ENCODE data around the gene CPNE5.

Gene CPNE5

DNA sequence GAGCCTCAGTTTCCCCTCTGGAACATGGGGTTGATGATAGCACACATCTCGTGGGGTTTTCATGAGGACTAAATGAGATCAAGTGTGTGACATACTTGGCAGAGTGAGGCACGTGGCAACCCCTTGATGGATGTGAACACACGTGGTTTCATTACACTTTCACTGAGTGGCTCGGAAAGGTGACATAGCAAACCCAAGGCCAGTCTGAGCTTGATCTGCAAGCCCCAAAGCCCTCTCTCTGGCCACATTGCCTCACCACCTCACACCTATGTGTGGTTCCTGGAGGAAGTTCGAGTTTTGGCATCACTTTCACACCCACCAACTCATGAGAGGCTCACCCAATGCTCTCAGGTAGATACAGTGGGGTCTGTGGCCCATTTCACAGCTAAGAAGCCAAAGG, 60.0 kb downstream of the CPNE5 start:
- Histone ChIP-seq H3K27ac (ENCODE audit: low read length) (no peak overlapping the region), H3K79me2 (ENCODE audit: low read length) (no peaks in the 10 kb centered on the region), H3K4me3 (ENCODE audit: low read length) (no peak overlapping the region), H3K27me3 (replicated peaks; ENCODE audit: insufficient read depth, low read length) (no peaks in the 10 kb centered on the region; the same call in 1 of the 2 replicates), H3K36me3 (replicated peaks; ENCODE audit: insufficient read depth, low read length) (no peaks in the 10 kb centered on the region), H3K9me3 (replicated peaks; ENCODE audit: insufficient read depth, low read length) (no peaks in the 10 kb centered on the region), H3K4me2 (ENCODE audit: low read depth, low read length) (no peak overlapping the region), H3K9me2 (replicated peaks; ENCODE audit: insufficient read depth, low read length) (no peaks in the 10 kb centered on the region), H3K4me1 (ENCODE audit: low read length) (no peaks in the 10 kb centered on the region), H3K9ac (ENCODE audit: low read length) (no peak overlapping the region), H3F3A (ENCODE audit: insufficient read depth, low read length) (no peaks in the 10 kb centered on the region), H2AFZ (ENCODE audit: low read length) (no peak overlapping the region), H4K20me1 (ENCODE audit: insufficient read depth, low read length) (no peaks in the 10 kb centered on the region)
- TF ChIP-seq, protein P1, sequence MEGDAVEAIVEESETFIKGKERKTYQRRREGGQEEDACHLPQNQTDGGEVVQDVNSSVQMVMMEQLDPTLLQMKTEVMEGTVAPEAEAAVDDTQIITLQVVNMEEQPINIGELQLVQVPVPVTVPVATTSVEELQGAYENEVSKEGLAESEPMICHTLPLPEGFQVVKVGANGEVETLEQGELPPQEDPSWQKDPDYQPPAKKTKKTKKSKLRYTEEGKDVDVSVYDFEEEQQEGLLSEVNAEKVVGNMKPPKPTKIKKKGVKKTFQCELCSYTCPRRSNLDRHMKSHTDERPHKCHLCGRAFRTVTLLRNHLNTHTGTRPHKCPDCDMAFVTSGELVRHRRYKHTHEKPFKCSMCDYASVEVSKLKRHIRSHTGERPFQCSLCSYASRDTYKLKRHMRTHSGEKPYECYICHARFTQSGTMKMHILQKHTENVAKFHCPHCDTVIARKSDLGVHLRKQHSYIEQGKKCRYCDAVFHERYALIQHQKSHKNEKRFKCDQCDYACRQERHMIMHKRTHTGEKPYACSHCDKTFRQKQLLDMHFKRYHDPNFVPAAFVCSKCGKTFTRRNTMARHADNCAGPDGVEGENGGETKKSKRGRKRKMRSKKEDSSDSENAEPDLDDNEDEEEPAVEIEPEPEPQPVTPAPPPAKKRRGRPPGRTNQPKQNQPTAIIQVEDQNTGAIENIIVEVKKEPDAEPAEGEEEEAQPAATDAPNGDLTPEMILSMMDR (IDR thresholded peaks at IDR 0.05; ENCODE audit: low read length): no peak
- TF ChIP-seq EZH2 (optimal IDR thresholded peaks at IDR 0.05; ENCODE audit: low read depth, low read length) (no peak), EZH2phosphoT487 (IDR thresholded peaks at IDR 0.05; ENCODE audit: low read length) (no peak)
- DNase-seq: no peak

- no peaks in the 10 kb centered on the region for H3K79me2 ChIP-seq (ENCODE audit: low read length)
- H3K4me3 ChIP-seq (ENCODE audit: low read length): no peak overlapping the region
- DNase-seq: no peak
- no peaks in the 10 kb centered on the region for H3K4me1 ChIP-seq (ENCODE audit: low read length)
- no peak overlapping the region for H2AFZ ChIP-seq (ENCODE audit: low read length)
- H3K9me3 ChIP-seq (replicated peaks; ENCODE audit: insufficient read depth, low read length): no peaks in the 10 kb centered on the region
- no peak overlapping the region for H3K9ac ChIP-seq (ENCODE audit: low read length)
- H3K9me2 ChIP-seq (replicated peaks; ENCODE audit: insufficient read depth, low read length): no peaks in the 10 kb centered on the region
- no peaks in the 10 kb centered on the region for H3K36me3 ChIP-seq (replicated peaks; ENCODE audit: insufficient read depth, low read length)
- no peaks in the 10 kb centered on the region for H4K20me1 ChIP-seq (ENCODE audit: insufficient read depth, low read length)
- TF ChIP-seq EZH2phosphoT487 (IDR thresholded peaks at IDR 0.05; ENCODE audit: low read length): no peak
- TF ChIP-seq, protein P1 (IDR thresholded peaks at IDR 0.05; ENCODE audit: low read length): no peak
- no peak for TF ChIP-seq EZH2 (optimal IDR thresholded peaks at IDR 0.05; ENCODE audit: low read depth, low read length)
- H3K4me2 ChIP-seq (ENCODE audit: low read depth, low read length): no peak overlapping the region
- no peaks in the 10 kb centered on the region for H3F3A ChIP-seq (ENCODE audit: insufficient read depth, low read length)
- H3K27ac ChIP-seq (ENCODE audit: low read length): no peak overlapping the region
- H3K27me3 ChIP-seq (replicated peaks; ENCODE audit: insufficient read depth, low read length): no peaks in the 10 kb centered on the region; the same call in 1 of the 2 replicates
Measured at GRCh38 chr6:36777801-36778200, 61.4 kb downstream of the CPNE5 start.

DNA sequence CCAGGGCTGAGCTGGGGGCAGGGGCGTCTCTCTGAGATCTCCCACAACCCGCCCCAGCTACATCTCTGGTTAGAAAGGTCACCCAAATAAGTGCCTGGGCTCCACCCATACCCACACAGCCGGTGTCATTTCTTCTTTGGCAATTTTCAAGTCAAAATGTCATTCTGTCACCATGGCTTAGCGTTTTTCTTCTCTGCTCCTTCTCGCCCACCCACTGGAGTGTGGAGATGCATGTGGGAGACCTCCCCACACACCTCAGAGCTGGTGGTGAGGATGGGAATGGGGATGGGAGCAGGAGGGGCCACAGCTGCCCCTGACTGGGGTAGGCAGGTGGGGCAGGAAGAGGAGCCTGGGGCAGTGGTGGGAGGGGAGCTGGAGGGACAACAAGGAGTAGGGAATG, 63.1 kb downstream of the CPNE5 start:
- no peak overlapping the region for H3K27ac ChIP-seq (ENCODE audit: low read length)
- H3K4me2 ChIP-seq (ENCODE audit: low read depth, low read length): no peak overlapping the region
- H3K9ac ChIP-seq (ENCODE audit: low read length): no peak overlapping the region
- H3F3A ChIP-seq (ENCODE audit: insufficient read depth, low read length): no peaks in the 10 kb centered on the region
- no peaks in the 10 kb centered on the region for H3K9me3 ChIP-seq (replicated peaks; ENCODE audit: insufficient read depth, low read length)
- no peaks in the 10 kb centered on the region for H3K9me2 ChIP-seq (replicated peaks; ENCODE audit: insufficient read depth, low read length)
- no peaks in the 10 kb centered on the region for H3K36me3 ChIP-seq (replicated peaks; ENCODE audit: insufficient read depth, low read length)
- no peak for DNase-seq
- H3K79me2 ChIP-seq (ENCODE audit: low read length): no peaks in the 10 kb centered on the region
- no peaks in the 10 kb centered on the region for H3K4me1 ChIP-seq (ENCODE audit: low read length)
- no peaks in the 10 kb centered on the region; the same call in 1 of the 2 replicates for H3K27me3 ChIP-seq (replicated peaks; ENCODE audit: insufficient read depth, low read length)
- no peaks in the 10 kb centered on the region for H4K20me1 ChIP-seq (ENCODE audit: insufficient read depth, low read length)
- H3K4me3 ChIP-seq (ENCODE audit: low read length): no peak overlapping the region
- TF ChIP-seq, protein P1 (IDR thresholded peaks at IDR 0.05; ENCODE audit: low read length): no peak
- TF ChIP-seq EZH2 (optimal IDR thresholded peaks at IDR 0.05; ENCODE audit: low read depth, low read length) (no peak), EZH2phosphoT487 (IDR thresholded peaks at IDR 0.05; ENCODE audit: low read length) (no peak)
- H2AFZ ChIP-seq (ENCODE audit: low read length): no peak overlapping the region

Measured in MM.1S (cell line).